Loucy (cell line): Measurements from ENCODE around the gene HK1.

Source experiments
- H2AFZ ChIP-seq: fragments of 200-600 bp; sonication (generic); 2 replicates; pipeline ENCODE4 v1.6.0; 2016; ENCODE audit warnings: antibody characterized with exemption, mild to moderate bottlenecking, low read length, moderate library complexity
- H3F3A ChIP-seq: fragments of 200-600 bp; 2 replicates; pipeline ENCODE4 v1.6.0; 2016; ENCODE audit warnings: antibody characterized with exemption, low read depth, mild to moderate bottlenecking
- H3K27me3 ChIP-seq: fragments of 200-600 bp; sonication (generic); 2 replicates; pipeline ENCODE4 v1.6.1; 2014; ENCODE audit warnings: low read length, mild to moderate bottlenecking; ENCODE audit not compliant: insufficient read depth, poor library complexity, severe bottlenecking
- H3K36me3 ChIP-seq: fragments of 200-600 bp; sonication (generic); 2 replicates; pipeline ENCODE4 v1.6.1; 2016; ENCODE audit warnings: low read length; ENCODE audit not compliant: insufficient read depth
- H3K4me1 ChIP-seq: fragments of 200-600 bp; sonication (generic); 2 replicates; pipeline ENCODE4 v1.5.1; 2014; ENCODE audit warnings: low read length, mild to moderate bottlenecking; ENCODE audit not compliant: insufficient read depth, poor library complexity, severe bottlenecking
- H3K4me2 ChIP-seq: fragments of 200-600 bp; sonication (generic); 2 replicates; pipeline ENCODE4 v1.6.0; 2014; ENCODE audit warnings: antibody characterized with exemption, low read length, low read depth, mild to moderate bottlenecking; ENCODE audit not compliant: poor library complexity, severe bottlenecking
- H3K4me3 ChIP-seq: fragments of 200-600 bp; sonication (generic); 2 replicates; pipeline ENCODE4 v1.5.1; 2014; ENCODE audit warnings: low read length, mild to moderate bottlenecking, mixed read lengths; ENCODE audit not compliant: poor library complexity, severe bottlenecking
- H3K79me2 ChIP-seq: fragments of 200-600 bp; sonication (generic); 2 replicates; pipeline ENCODE4 v1.6.1; 2014; ENCODE audit warnings: low read length; ENCODE audit not compliant: insufficient read depth
- H3K9ac ChIP-seq: fragments of 200-600 bp; sonication (generic); 2 replicates; pipeline ENCODE4 v1.6.0; 2014; ENCODE audit warnings: mild to moderate bottlenecking, low read depth, low read length, moderate library complexity; ENCODE audit not compliant: poor library complexity, severe bottlenecking
- H3K9me2 ChIP-seq: fragments of 200-600 bp; sonication (generic); replicated peaks from 2 replicates; pipeline ENCODE4 v1.6.1; 2016; ENCODE audit warnings: low read depth, low read length, mixed read lengths
- H3K9me3 ChIP-seq: fragments of 200-600 bp; sonication (generic); 2 replicates; pipeline ENCODE4 v1.6.1; 2014; ENCODE audit warnings: mild to moderate bottlenecking, antibody characterized with exemption, low read length, low read depth; ENCODE audit not compliant: insufficient read depth
- H4K20me1 ChIP-seq: fragments of 200-600 bp; sonication (generic); 2 replicates; pipeline ENCODE4 v1.6.0; 2014; ENCODE audit warnings: antibody characterized with exemption, low read length, mild to moderate bottlenecking; ENCODE audit not compliant: insufficient read depth, poor library complexity, severe bottlenecking
- EZH2phosphoT487 ChIP-seq: fragments of 200-600 bp; IDR thresholded peaks from 2 replicates; pipeline ENCODE4 v1.6.1; 2018; ENCODE audit warnings: antibody characterized with exemption, mild to moderate bottlenecking, moderate library complexity, borderline replicate concordance
- TF ChIP-seq, protein P1 (sequence below): fragments of 200-600 bp; sonication (generic); conservative IDR thresholded peaks from 2 replicates; pipeline ENCODE4 v1.5.1; 2014; ENCODE audit warnings: mild to moderate bottlenecking, antibody characterized with exemption, low read length

Gene HK1

DNA sequence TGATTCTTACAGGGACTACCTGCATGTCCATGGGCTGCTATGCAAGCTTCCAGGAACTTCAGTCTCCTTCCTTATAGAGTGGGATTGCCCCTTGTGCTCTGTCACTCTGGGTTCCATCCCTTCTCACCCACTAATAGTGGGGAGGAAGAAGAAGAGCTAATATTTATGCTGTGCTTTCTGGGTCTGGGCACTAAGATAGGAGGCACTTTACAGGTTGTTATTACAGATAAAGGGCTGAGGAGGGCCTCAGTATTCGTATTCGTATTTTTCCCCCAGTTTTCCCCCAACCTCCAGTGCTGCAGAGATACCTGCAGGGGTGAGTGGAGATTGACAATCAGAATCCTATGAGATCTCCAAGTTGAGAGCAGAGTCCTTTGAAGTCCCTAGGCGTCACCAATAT, 14.2 kb downstream of the HK1 start:
- no peaks in the 10 kb centered on the region for H3K4me1 ChIP-seq
- H3K9me3 ChIP-seq: no peaks in the 10 kb centered on the region
- H3F3A ChIP-seq: no peaks in the 10 kb centered on the region
- no peaks in the 10 kb centered on the region for H3K27me3 ChIP-seq
- no peaks in the 10 kb centered on the region for H3K79me2 ChIP-seq
- no peaks in the 10 kb centered on the region for H3K36me3 ChIP-seq
- no peak overlapping the region for H3K9ac ChIP-seq
- no peak overlapping the region for H3K4me3 ChIP-seq
- no peak for TF ChIP-seq EZH2phosphoT487
- TF ChIP-seq, protein P1, sequence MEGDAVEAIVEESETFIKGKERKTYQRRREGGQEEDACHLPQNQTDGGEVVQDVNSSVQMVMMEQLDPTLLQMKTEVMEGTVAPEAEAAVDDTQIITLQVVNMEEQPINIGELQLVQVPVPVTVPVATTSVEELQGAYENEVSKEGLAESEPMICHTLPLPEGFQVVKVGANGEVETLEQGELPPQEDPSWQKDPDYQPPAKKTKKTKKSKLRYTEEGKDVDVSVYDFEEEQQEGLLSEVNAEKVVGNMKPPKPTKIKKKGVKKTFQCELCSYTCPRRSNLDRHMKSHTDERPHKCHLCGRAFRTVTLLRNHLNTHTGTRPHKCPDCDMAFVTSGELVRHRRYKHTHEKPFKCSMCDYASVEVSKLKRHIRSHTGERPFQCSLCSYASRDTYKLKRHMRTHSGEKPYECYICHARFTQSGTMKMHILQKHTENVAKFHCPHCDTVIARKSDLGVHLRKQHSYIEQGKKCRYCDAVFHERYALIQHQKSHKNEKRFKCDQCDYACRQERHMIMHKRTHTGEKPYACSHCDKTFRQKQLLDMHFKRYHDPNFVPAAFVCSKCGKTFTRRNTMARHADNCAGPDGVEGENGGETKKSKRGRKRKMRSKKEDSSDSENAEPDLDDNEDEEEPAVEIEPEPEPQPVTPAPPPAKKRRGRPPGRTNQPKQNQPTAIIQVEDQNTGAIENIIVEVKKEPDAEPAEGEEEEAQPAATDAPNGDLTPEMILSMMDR: no peak
- H3K4me2 ChIP-seq: no peak overlapping the region
- no peak overlapping the region for H2AFZ ChIP-seq
- H3K9me2 ChIP-seq: no peaks in the 10 kb centered on the region
- no peaks in the 10 kb centered on the region for H4K20me1 ChIP-seq

DNA sequence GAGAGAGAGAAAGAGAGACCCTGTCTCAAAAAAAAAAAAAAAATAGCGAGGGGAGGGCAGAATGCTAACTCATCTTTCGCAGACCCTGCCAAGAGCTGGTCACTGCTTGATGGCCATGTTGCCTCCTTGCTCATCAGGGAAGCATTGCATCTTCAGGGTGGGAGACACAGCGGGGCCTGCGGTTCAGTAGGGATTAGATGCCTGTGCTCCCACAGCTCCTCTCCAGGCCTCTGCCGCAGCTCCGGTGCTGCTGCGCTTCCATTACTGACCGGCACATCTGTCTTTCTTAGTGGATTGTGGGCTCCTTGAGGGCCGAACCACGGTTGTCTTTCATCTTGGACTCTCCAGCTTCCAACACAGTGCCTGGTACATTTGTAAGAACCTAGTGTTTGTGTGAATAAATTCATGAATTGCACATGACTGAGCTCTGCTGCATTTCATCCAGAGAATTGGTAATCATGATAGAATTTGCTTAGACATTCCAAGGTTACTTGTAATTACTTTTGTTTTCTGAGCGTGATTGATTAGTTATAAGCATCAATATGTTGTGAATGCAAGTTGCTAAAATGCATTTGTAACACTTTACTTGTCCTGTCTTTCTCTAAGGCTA, 16.8 kb downstream of the HK1 start:
- H3K9ac ChIP-seq: no peak overlapping the region
- TF ChIP-seq, protein P1: no peak
- no peak for TF ChIP-seq EZH2phosphoT487
- no peaks in the 10 kb centered on the region for H3K36me3 ChIP-seq
- no peaks in the 10 kb centered on the region for H3K27me3 ChIP-seq
- no peaks in the 10 kb centered on the region for H4K20me1 ChIP-seq
- no peaks in the 10 kb centered on the region for H3K9me3 ChIP-seq
- no peaks in the 10 kb centered on the region for H3F3A ChIP-seq
- H3K79me2 ChIP-seq: no peaks in the 10 kb centered on the region
- H3K9me2 ChIP-seq: no peaks in the 10 kb centered on the region
- no peak overlapping the region for H3K4me3 ChIP-seq
- no peak overlapping the region for H3K4me2 ChIP-seq
- no peak overlapping the region for H2AFZ ChIP-seq
- H3K4me1 ChIP-seq: no peaks in the 10 kb centered on the region

DNA sequence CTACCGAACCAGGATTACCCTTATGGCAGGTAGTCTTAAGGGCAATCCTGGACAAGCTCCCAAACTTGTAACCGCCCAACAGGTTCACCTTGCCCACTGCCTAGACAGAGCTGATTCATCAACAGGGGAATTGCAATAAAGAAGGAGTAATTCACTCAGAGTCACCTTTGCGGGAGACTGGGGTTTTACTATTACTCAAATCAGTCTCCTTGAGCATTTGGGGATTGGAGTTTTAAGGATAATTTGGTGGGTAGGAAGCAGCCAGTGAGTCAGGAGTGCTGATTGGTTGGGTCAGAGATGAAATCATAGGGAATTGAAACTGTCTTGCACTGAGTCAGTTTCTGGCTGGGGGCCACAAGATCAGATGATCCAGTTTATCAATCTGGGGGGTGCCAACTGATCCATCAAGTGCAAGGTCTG, 25.3 kb downstream of the HK1 start:
- TF ChIP-seq, protein P1: no peak
- TF ChIP-seq EZH2phosphoT487: no peak
- Histone ChIP-seq H3K4me2 (no peak overlapping the region), H3K9me2 (no peaks in the 10 kb centered on the region)

More for the DNA sequence above, 25.3 kb downstream of the HK1 start:
- H3K4me3 ChIP-seq: no peak overlapping the region
- H3K79me2 ChIP-seq: no peaks in the 10 kb centered on the region
- no peaks in the 10 kb centered on the region for H3K4me1 ChIP-seq
- H3K27me3 ChIP-seq: no peaks in the 10 kb centered on the region
- no peak overlapping the region for H2AFZ ChIP-seq
- H3K9ac ChIP-seq: no peak overlapping the region
- no peaks in the 10 kb centered on the region for H4K20me1 ChIP-seq
- H3K9me3 ChIP-seq: no peaks in the 10 kb centered on the region
- H3F3A ChIP-seq: no peaks in the 10 kb centered on the region
- H3K36me3 ChIP-seq: no peaks in the 10 kb centered on the region
